ENCODE data around the gene CDC25B.

The CDC25B gene

DNA sequence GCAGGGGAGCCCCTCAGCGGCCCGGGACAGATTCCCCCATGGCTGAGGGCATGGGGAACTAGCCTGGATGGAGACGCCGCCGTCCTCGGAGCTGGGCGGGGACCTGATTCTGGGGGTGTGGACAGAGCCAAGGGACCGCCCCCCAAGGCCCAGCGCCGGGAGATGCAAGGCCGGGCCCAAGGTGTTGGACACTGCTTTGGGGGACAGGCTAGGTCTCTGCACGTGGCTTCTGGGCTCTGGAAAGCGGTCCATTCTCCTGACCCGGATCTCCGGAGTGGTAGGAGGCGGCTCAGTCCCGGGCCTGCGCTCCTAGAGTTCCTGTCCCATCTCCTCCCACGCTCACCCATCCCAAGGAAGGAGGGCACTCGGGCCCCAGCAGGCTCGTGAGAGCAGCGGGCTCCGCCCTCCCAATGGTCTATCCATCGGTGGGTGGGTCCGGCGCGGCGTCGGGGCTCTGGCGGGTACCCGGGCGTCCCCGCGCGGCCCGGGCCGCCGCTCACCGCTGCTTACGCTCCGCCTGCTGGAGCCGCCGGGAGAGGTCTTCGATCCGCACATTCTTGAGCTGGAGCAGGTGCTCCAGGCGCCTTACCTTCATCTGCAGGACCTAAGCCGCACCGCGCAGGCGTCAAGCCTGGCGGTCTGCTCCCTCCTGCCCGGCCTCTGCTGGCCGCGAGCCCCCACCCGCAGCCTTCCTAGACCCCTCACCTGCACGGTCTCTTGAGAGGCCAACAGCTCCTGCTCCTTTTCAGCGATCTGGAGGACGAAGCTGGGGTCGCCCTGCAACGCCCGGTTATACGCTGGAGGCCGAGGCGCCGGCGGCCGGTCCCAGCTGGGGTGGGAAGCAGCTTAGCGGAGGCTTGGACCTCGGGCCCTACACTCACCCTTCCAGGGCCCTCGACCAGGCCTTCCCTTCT, 18.1 kb upstream of the CDC25B start:
- peak overlapping the region; percentile 60 for H3K4me3 ChIP-seq (ENCODE audit: control insufficient read depth, low read depth, low read length)
- TF ChIP-seq, protein P1, sequence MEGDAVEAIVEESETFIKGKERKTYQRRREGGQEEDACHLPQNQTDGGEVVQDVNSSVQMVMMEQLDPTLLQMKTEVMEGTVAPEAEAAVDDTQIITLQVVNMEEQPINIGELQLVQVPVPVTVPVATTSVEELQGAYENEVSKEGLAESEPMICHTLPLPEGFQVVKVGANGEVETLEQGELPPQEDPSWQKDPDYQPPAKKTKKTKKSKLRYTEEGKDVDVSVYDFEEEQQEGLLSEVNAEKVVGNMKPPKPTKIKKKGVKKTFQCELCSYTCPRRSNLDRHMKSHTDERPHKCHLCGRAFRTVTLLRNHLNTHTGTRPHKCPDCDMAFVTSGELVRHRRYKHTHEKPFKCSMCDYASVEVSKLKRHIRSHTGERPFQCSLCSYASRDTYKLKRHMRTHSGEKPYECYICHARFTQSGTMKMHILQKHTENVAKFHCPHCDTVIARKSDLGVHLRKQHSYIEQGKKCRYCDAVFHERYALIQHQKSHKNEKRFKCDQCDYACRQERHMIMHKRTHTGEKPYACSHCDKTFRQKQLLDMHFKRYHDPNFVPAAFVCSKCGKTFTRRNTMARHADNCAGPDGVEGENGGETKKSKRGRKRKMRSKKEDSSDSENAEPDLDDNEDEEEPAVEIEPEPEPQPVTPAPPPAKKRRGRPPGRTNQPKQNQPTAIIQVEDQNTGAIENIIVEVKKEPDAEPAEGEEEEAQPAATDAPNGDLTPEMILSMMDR (IDR thresholded peaks at IDR 0.05; ENCODE audit: control insufficient read depth, insufficient read depth, low read depth, low read length, missing control alignments) = no peak
- no peak for DNase-seq (ENCODE audit: low read depth)

DNA sequence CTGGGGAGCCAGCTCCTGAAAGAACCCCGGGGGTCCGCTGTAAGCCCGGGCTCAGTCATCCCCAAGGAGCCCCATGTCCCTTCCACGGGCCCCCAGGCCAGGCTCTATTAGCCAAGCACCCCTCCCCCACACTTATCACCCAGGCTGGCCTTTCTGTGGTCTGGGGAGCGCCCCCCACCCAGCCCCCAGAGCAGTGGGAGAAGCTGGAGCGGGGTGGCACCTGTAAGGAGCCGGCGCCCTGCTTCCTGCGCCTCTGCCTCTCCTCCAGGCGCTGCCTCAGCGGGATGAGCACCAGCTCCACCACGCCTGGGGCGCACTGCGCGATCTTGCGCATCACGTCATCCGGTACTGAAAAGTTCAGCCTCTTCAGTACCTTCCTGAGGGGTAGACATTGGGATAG, 17.1 kb upstream of the CDC25B start:
- no peak for DNase-seq (ENCODE audit: low read depth)
- H3K4me3 ChIP-seq (ENCODE audit: control insufficient read depth, low read depth, low read length) = no peak overlapping the region
- TF ChIP-seq, protein P1 (IDR thresholded peaks at IDR 0.05; ENCODE audit: control insufficient read depth, insufficient read depth, low read depth, low read length, missing control alignments) = no peak

DNA sequence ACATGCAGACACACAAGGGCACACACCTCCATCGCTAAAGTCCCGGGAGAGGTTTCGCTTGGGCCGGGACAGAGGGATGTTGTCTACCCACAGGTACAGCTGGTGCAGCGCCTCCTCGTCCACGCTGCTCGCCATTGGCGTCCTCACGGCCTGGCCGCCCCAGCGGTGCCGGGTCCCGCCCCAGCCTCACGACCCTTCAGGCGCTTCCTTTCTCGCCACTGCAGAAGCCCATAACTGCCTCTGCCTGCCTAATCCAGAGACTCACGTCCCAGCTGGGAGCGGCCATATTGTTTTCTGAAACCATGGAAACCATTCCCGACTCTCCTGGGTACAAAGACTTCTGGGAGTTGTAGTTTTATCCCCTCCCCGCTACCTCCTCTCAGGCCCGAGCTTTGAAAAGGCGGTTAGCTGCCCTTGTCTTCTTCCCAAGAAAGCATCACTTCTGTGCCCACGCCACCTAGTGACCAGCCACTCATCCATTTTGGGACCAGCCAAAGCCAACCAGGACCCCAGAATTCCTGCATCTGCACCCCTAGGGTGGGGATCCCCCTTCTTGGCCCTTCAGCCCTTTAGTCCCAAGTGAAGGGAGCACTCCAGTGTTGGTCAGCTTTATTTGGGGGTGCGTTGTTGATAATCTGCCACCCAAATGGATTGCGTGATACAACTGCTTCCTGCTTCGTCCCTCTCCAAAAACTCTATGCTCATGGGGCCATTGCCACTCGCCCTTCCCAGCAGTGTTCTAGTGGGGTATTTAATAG, 14.8 kb upstream of the CDC25B start, which contains the start of gene SPEF1:
Gene SPEF1 (minus strand): TSS at position 296 of the 758 bp plus-strand sequence. CDS start 161 bp downstream, at position 135.
- TF ChIP-seq, protein P1 (IDR thresholded peaks at IDR 0.05; ENCODE audit: control insufficient read depth, insufficient read depth, low read depth, low read length, missing control alignments) = peak; percentile 74
- H3K4me3 ChIP-seq (ENCODE audit: control insufficient read depth, low read depth, low read length) = peak within 1 kb of the TSS; percentile 48
- DNase-seq (ENCODE audit: low read depth) = peak; percentile 77

DNA sequence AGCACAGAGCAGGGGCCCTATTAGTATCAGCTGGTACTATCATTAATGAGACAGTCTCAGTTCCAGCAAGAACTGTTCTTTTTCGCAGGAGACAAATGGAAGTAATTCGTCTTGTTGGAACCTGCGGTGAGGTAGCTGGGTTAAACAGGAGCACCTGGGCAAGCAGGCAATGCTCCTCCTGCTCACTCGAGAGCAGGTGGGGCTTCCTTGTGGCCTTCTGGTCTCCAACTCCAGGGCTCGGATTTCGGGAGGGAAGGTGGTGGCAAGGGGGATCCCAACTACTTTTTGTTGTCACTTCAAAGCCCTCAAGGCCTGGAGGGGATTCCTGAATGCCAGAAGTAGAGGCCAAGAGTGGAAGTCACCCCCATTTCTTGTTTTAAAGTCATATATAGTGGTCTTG, 13.5 kb upstream of the CDC25B start:
- no peak for DNase-seq (ENCODE audit: low read depth)
- TF ChIP-seq, protein P1 (IDR thresholded peaks at IDR 0.05; ENCODE audit: control insufficient read depth, insufficient read depth, low read depth, low read length, missing control alignments) = no peak
- no peak overlapping the region for H3K4me3 ChIP-seq (ENCODE audit: control insufficient read depth, low read depth, low read length)

DNA sequence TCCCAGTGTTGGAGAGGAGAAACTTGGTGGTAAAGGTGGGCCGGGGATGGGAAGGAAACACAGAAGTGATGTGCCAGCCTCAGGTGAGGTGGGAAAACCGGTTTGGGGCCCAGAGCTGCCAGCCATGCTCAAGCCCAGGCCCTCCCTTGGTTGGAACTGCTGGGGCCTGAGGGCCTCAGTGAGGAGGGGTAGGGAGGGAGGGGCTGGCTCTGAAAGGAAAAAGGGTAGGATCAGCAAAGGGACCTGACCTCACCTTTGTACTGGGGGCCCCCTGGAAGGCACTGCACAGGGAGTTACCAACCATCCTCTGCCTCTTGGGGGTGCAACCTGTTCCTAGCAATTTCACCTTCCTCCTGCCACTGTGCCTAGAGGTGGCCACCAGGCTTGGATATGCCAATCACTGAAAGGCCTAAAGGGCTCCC, 13.0 kb upstream of the CDC25B start:
- DNase-seq (ENCODE audit: low read depth) = no peak
- no peak overlapping the region for H3K4me3 ChIP-seq (ENCODE audit: control insufficient read depth, low read depth, low read length)
- TF ChIP-seq, protein P1 (IDR thresholded peaks at IDR 0.05; ENCODE audit: control insufficient read depth, insufficient read depth, low read depth, low read length, missing control alignments) = no peak

DNA sequence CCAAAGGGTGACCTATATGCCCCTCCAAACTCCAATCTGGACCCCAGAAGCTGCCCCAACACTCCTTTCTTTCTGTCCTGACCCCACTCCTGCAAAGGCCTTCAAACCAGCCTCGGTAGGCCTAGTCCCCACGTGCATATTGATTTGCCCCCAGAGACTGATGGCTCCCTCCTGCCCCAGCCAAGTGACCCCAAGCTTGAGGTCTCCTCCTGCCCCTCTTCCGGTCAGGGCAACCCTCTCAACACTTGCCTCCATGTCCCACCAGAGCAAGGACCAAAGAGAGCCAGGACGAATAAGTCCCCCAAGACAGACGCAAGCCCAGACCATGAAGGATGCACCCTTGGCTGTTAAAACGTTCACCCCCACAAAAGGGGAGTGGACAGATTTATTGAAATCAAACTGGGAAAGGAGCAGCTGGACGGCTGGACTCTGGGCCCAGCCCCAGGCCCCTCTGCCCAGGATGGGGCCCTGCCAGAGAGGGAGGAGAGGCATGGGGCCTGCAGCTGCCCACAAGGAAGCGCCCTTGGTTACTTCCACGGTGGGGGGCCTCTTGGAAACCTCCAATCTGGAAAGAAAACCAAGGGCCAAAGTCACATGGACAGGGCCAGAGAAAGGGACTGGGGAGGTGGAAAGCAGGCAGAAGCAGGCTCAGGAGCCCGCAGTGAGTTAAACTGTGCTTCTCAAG, 12.5 kb upstream of the CDC25B start:
- H3K4me3 ChIP-seq (ENCODE audit: control insufficient read depth, low read depth, low read length) = no peak overlapping the region
- DNase-seq (ENCODE audit: low read depth) = no peak
- TF ChIP-seq, protein P1 (IDR thresholded peaks at IDR 0.05; ENCODE audit: control insufficient read depth, insufficient read depth, low read depth, low read length, missing control alignments) = no peak
